ENCODE data around the gene BTBD9.

DNA sequence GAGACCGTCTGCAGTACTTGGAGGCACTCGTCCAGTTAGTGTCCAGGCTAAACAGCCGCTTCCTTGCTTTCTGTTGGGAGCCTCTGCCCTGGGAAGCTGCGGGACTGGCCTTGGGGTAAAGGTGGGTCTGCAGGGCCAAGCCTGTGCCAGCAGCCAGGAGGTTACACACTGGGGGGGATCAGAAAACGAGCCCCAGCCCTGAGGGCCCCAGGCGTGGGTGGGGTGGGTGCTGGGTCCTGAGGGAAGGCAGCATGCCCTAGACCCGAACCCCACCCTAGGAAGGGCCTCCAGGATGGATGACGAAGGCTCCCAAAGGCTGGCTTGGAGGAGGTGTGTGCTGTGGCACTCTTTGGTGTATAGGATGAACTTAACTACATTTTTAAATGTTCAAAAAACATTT, 485.0 kb downstream of the BTBD9 start:
- TF ChIP-seq CTCF (IDR thresholded peaks at IDR 0.05; ENCODE audit: extremely low read depth in 1 of 2, insufficient read depth in 1 of 2, low read depth in 1 of 2, low read length in 2 of 2) (no peak), POLR2A (IDR thresholded peaks at IDR 0.05; ENCODE audit: low read depth, low read length) (no peak)

Measured in endothelial cell of umbilical vein (primary cell).